IMR-90 (cell line): ENCODE measurements around the gene ERCC4. TPM values are rescaled to one million over a fixed set of nuclear protein-coding genes. Genes with fewer than 3 reads are reported as not detected.

ENCODE experiments used
- ATAC-seq: fragments of 200-7000 bp; cut with Tn5 transposase; 2 replicates; pipeline ENCODE4 v1.9.1; 2020; ENCODE audit warnings: low read depth, mild to moderate bottlenecking, moderate library complexity
- BruUV-seq: library from RNA; stranded (reverse); fragments of 400-500 nt; replicated peaks from 2 replicates; lab custom pipeline; 2021; lab: Mats Ljungman, UMichigan
- CTCF ChIA-PET: fragments of 300-600 bp; formaldehyde crosslinking; extraction: SDS; loops from one replicate; lab custom pipeline; 2021; ENCODE audit warnings: antibody characterized with exemption; lab: Yijun Ruan, JAX
- POLR2A ChIA-PET: fragments of 300-600 bp; sonication (Branson Sonifier 250); formaldehyde crosslinking; loops from one replicate; lab custom pipeline; 2022; ENCODE audit warnings: antibody characterized with exemption; ENCODE audit not compliant: unreplicated experiment; lab: Charles Lee
- DNase-seq: peaks from one replicate; pipeline ENCODE4 v3.0.0; 2013
- H2AFZ ChIP-seq: replicated peaks from 2 replicates; pipeline ENCODE3; 2013; ENCODE audit warnings: low read length, mild to moderate bottlenecking; ENCODE audit not compliant: poor library complexity
- H2AK5ac ChIP-seq: 2 replicates; pipeline ENCODE4 v1.6.1; 2013; ENCODE audit warnings: low read depth, low read length, inconsistent platforms
- H2AK9ac ChIP-seq: replicated peaks from 2 replicates; pipeline ENCODE3; 2013; ENCODE audit warnings: mild to moderate bottlenecking, low read depth, low read length, moderate library complexity; ENCODE audit not compliant: poor library complexity
- H2BK120ac ChIP-seq: 2 replicates; pipeline ENCODE4 v1.6.1; 2013; ENCODE audit warnings: low read depth, low read length, inconsistent platforms
- H2BK15ac ChIP-seq: 3 replicates; pipeline ENCODE4 v1.6.1; 2013; ENCODE audit warnings: low read depth, low read length, inconsistent platforms
- H2BK20ac ChIP-seq: 2 replicates; pipeline ENCODE4 v1.6.1; 2013; ENCODE audit warnings: low read depth, mild to moderate bottlenecking, inconsistent platforms, low read length, moderate library complexity
- H2BK5ac ChIP-seq: 2 replicates; pipeline ENCODE4 v1.6.1; 2013; ENCODE audit warnings: mild to moderate bottlenecking, low read depth, low read length, inconsistent platforms; ENCODE audit not compliant: poor library complexity, severe bottlenecking
- H3K14ac ChIP-seq: replicated peaks from 2 replicates; pipeline ENCODE4 v1.6.1; 2013; ENCODE audit warnings: low read depth, low read length, inconsistent platforms
- H3K18ac ChIP-seq: 2 replicates; pipeline ENCODE4 v1.6.1; 2013; ENCODE audit warnings: low read depth, low read length, control low read depth
- H3K23ac ChIP-seq: 2 replicates; pipeline ENCODE4 v1.6.1; 2013; ENCODE audit warnings: low read depth, low read length, inconsistent platforms
- H3K27ac ChIP-seq: 2 replicates; pipeline ENCODE4 v1.5.1; 2013; ENCODE audit warnings: mild to moderate bottlenecking, control low read depth, low read length; ENCODE audit not compliant: insufficient read depth
- H3K27me3 ChIP-seq: 2 replicates; pipeline ENCODE4 v1.6.1; 2013; ENCODE audit warnings: low read length; ENCODE audit not compliant: control insufficient read depth, insufficient read depth
- H3K36me3 ChIP-seq: 2 replicates; pipeline ENCODE4 v1.6.1; 2013; ENCODE audit warnings: low read length, mixed read lengths; ENCODE audit not compliant: control insufficient read depth, insufficient read depth
- H3K4ac ChIP-seq: 2 replicates; pipeline ENCODE4 v1.6.1; 2013; ENCODE audit warnings: low read depth, low read length, inconsistent platforms
- H3K4me1 ChIP-seq: 2 replicates; pipeline ENCODE4 v1.6.1; 2013; ENCODE audit warnings: low read length, mixed read lengths; ENCODE audit not compliant: control insufficient read depth, insufficient read depth
- H3K4me2 ChIP-seq: 2 replicates; pipeline ENCODE4 v1.6.1; 2013; ENCODE audit warnings: low read depth, mild to moderate bottlenecking, control low read depth, low read length, moderate library complexity
- H3K4me3 ChIP-seq: 2 replicates; pipeline ENCODE4 v1.5.1; 2013; ENCODE audit warnings: low read depth, mild to moderate bottlenecking, control low read depth, low read length, moderate library complexity; ENCODE audit not compliant: insufficient read depth
- H3K56ac ChIP-seq: 2 replicates; pipeline ENCODE4 v1.6.1; 2013; ENCODE audit warnings: low read length, inconsistent platforms; ENCODE audit not compliant: insufficient read depth; ENCODE audit errors: extremely low read depth
- H3K79me1 ChIP-seq, 2 experiments: 2 replicates each; pipeline ENCODE4 v1.6.1; 2013; ENCODE audit warnings: low read length in 2 of 2, inconsistent platforms in 1 of 2, low read depth in 1 of 2
- H3K9ac ChIP-seq: 2 replicates; pipeline ENCODE4 v1.6.1; 2013; ENCODE audit warnings: low read depth, low read length, control low read depth
- H3K9me1 ChIP-seq: 2 replicates; pipeline ENCODE4 v1.6.1; 2013; ENCODE audit warnings: low read length, inconsistent platforms; ENCODE audit not compliant: insufficient read depth
- H3K9me3 ChIP-seq: 2 replicates; pipeline ENCODE4 v1.6.1; 2013; ENCODE audit warnings: low read length; ENCODE audit not compliant: control insufficient read depth, insufficient read depth
- H4K20me1 ChIP-seq: 2 replicates; pipeline ENCODE4 v1.6.1; 2013; ENCODE audit warnings: low read length, inconsistent platforms; ENCODE audit not compliant: insufficient read depth
- H4K5ac ChIP-seq: 2 replicates; pipeline ENCODE4 v1.6.1; 2013; ENCODE audit warnings: mild to moderate bottlenecking, low read depth, low read length, control low read depth
- H4K8ac ChIP-seq, 2 experiments: 2 replicates each; pipeline ENCODE4 v1.6.1; 2013; ENCODE audit warnings: low read depth in 2 of 2, low read length in 2 of 2, control low read depth in 1 of 2, inconsistent platforms in 1 of 2
- H4K91ac ChIP-seq: 2 replicates; pipeline ENCODE4 v1.6.1; 2013; ENCODE audit warnings: low read depth, low read length, inconsistent platforms; ENCODE audit not compliant: insufficient read depth
- CHD1 ChIP-seq: IDR thresholded peaks from 2 replicates; pipeline ENCODE4 v1.6.1; 2012; ENCODE audit warnings: low read depth, low read length, improper control_type of control experiment
- CTCF ChIP-seq: conservative IDR thresholded peaks from 2 replicates; pipeline ENCODE4 v1.5.1; 2012; ENCODE audit warnings: mild to moderate bottlenecking, low read depth, low read length, improper control_type of control experiment
- FOS ChIP-seq: fragments of 150-350 bp; IDR thresholded peaks from 2 replicates; pipeline ENCODE4 v1.6.1; 2016; ENCODE audit warnings: low read depth, low read length
- MAZ ChIP-seq: IDR thresholded peaks from 2 replicates; pipeline ENCODE4 v1.6.1; 2012; ENCODE audit warnings: low read depth, mild to moderate bottlenecking, low read length, improper control_type of control experiment, moderate library complexity, borderline replicate concordance
- MXI1 ChIP-seq: IDR thresholded peaks from 2 replicates; pipeline ENCODE4 v1.6.1; 2012; ENCODE audit warnings: low read depth, mild to moderate bottlenecking, low read length, moderate library complexity, borderline replicate concordance
- NFE2L2 ChIP-seq: fragments of 150-350 bp; IDR thresholded peaks from 2 replicates; pipeline ENCODE4 v1.6.1; 2016; ENCODE audit warnings: low read depth, mild to moderate bottlenecking, low read length
- POLR2A ChIP-seq: IDR thresholded peaks from 2 replicates; pipeline ENCODE4 v1.6.1; 2012; ENCODE audit warnings: mild to moderate bottlenecking, low read depth, low read length
- RAD21 ChIP-seq: IDR thresholded peaks from 2 replicates; pipeline ENCODE4 v1.6.1; 2012; ENCODE audit warnings: low read length, improper control_type of control experiment
- RCOR1 ChIP-seq: IDR thresholded peaks from 2 replicates; pipeline ENCODE4 v1.6.1; 2012; ENCODE audit warnings: mild to moderate bottlenecking, low read length, improper control_type of control experiment; ENCODE audit not compliant: insufficient replicate concordance
- RFX5 ChIP-seq: IDR thresholded peaks from 2 replicates; pipeline ENCODE4 v1.8.0; 2012; ENCODE audit warnings: low read depth, mild to moderate bottlenecking, low read length, moderate library complexity
- USF2 ChIP-seq: fragments of 150-350 bp; IDR thresholded peaks from 2 replicates; pipeline ENCODE4 v1.6.1; 2017; ENCODE audit warnings: mild to moderate bottlenecking, antibody characterized with exemption, low read length, low read depth
- WGBS, 2 experiments: methylation state at CpG; one replicate each; pipeline versions ENCODE4 v1.1.5 to v1.1.7; 2013; ENCODE audit warnings: missing lambda C conversion rate in 2 of 2; ENCODE audit not compliant: insufficient read length in 1 of 2; ENCODE audit errors: extremely low coverage in 2 of 2; 5-methylcytosine and 5-hydroxymethylcytosine counted together
- dilution Hi-C: fragments of 300-500 bp; cut with HindIII; formaldehyde crosslinking; loops from one replicate; pipeline ENCODE4 v1.14.3; 2018; ENCODE audit warnings: low sequenced_read_pairs; ENCODE audit not compliant: unreplicated experiment
- in situ Hi-C: fragments of 300-500 bp; cut with MboI; formaldehyde crosslinking; loops from 3 replicates; pipeline ENCODE4 v1.14.3; 2019; ENCODE audit warnings: low sequenced_read_pairs, inconsistent platforms, mixed read lengths
- intact Hi-C: fragments of 100-400 bp; cut with micrococcal nuclease; formaldehyde crosslinking; loops from 2 replicates; pipeline ENCODE4 v1.10.0; 2022
- polyA plus RNA-seq, 3 experiments: library from polyadenylated mRNA; depleted of rRNA; stranded (reverse); fragments of >200 nt; gene quantifications; 2 replicates each; pipeline ENCODE4 v1.2.3, GENCODE V29; 2012; ENCODE audit warnings: low replicate concordance in 1 of 3
- total RNA-seq: library from RNA; depleted of rRNA; stranded (reverse); fragments of >200 nt; gene quantifications from 2 replicates; pipeline ENCODE4 v1.2.3, GENCODE V29; 2012

The ERCC4 gene
- total and polyA plus RNA-seq, 2 of the 4 experiments (the other 2 are of a cell fraction) = 2.9 to 19.2 TPM

- no peak overlapping the region for H2BK15ac ChIP-seq
- no peak overlapping the region for H4K8ac ChIP-seq
- H3K9me1 ChIP-seq = no peaks in the 10 kb centered on the region
- H2BK20ac ChIP-seq = no peak overlapping the region
- no peak overlapping the region for H3K4ac ChIP-seq
- WGBS, 2 experiments = 90% methylated on average over 4 of the region's 6 CpGs; no CpG with 5 or more reads in 1 of the 2 experiments
- no peak overlapping the region for H4K91ac ChIP-seq
- no peaks in the 10 kb centered on the region; the same call in none of the 2 replicates for H3K27me3 ChIP-seq
- no peaks in the 10 kb centered on the region for H3K9me3 ChIP-seq
- H2AK5ac ChIP-seq = no peak overlapping the region
- ChIA-PET CTCF (interaction anchor here (0.6 kb wide), 1 partner anchor 75 kb away, joined by 3 read pairs; no protein-coding TSS in a partner anchor), POLR2A (interaction anchor here (0.5 kb wide), 1 partner anchor 41 kb away, joined by 6 read pairs; no protein-coding TSS in a partner anchor)
- H2BK120ac ChIP-seq = no peak overlapping the region
- H2AK9ac ChIP-seq = no peak overlapping the region
- no peaks in the 10 kb centered on the region for H3K36me3 ChIP-seq
- no peak overlapping the region for H3K14ac ChIP-seq
- no peaks in the 10 kb centered on the region for H3K4me1 ChIP-seq
- no peak overlapping the region for H2AFZ ChIP-seq
- H3K23ac ChIP-seq = no peak overlapping the region
- ATAC-seq (no peak), DNase-seq (no peak)
- H3K79me1 ChIP-seq = no peaks in the 10 kb centered on the region
- H3K4me2 ChIP-seq = no peak overlapping the region
- no peak for TF ChIP-seq USF2
- no peak for TF ChIP-seq CHD1
- no peak for TF ChIP-seq RFX5
- TF ChIP-seq NFE2L2 = no peak
- no peak for TF ChIP-seq FOS
- no peak for TF ChIP-seq CTCF
- no peak for TF ChIP-seq MAZ
- no peak for TF ChIP-seq POLR2A
- no peak for TF ChIP-seq RAD21
- no peak for TF ChIP-seq MXI1
- no peak for TF ChIP-seq RCOR1
- no peak overlapping the region for H3K9ac ChIP-seq
- no peaks in the 10 kb centered on the region for H4K20me1 ChIP-seq
- no peak overlapping the region for H3K18ac ChIP-seq
- intact Hi-C loops = no loop called here
- no peak overlapping the region for H3K4me3 ChIP-seq
- no peak overlapping the region for H4K5ac ChIP-seq
- no peak overlapping the region for H3K27ac ChIP-seq
- H2BK5ac ChIP-seq = no peak overlapping the region
- BruUV-seq = no TSS peak
- in situ Hi-C loops = no loop called here
- dilution Hi-C loops = no loop called here
- H3K56ac ChIP-seq = no peak overlapping the region
Observed at GRCh38 chr16:13977177-13977576, 57.2 kb downstream of the ERCC4 start.
